IMR-90 (cell line): Measurements from ENCODE around the gene NUFIP2. TPM values are rescaled to one million over a fixed set of nuclear protein-coding genes. Genes with fewer than 3 reads are reported as not detected.
A peak's percentile ranks its signal among the peaks of the same experiment; 100 is the strongest.

ENCODE experiments used
- ATAC-seq: fragments of 200-7000 bp; cut with Tn5 transposase; 2 replicates; pipeline ENCODE4 v1.9.1; 2020; ENCODE audit warnings: low read depth, mild to moderate bottlenecking, moderate library complexity
- BruUV-seq: library from RNA; stranded (reverse); fragments of 400-500 nt; replicated peaks from 2 replicates; lab custom pipeline; 2021; lab: Mats Ljungman, UMichigan
- CTCF ChIA-PET: fragments of 300-600 bp; formaldehyde crosslinking; extraction: SDS; loops from one replicate; lab custom pipeline; 2021; ENCODE audit warnings: antibody characterized with exemption; lab: Yijun Ruan, JAX
- POLR2A ChIA-PET: fragments of 300-600 bp; sonication (Branson Sonifier 250); formaldehyde crosslinking; loops from one replicate; lab custom pipeline; 2022; ENCODE audit warnings: antibody characterized with exemption; ENCODE audit not compliant: unreplicated experiment; lab: Charles Lee
- DNase-seq: peaks from one replicate; pipeline ENCODE4 v3.0.0; 2013
- H2AFZ ChIP-seq: replicated peaks from 2 replicates; pipeline ENCODE3; 2013; ENCODE audit warnings: low read length, mild to moderate bottlenecking; ENCODE audit not compliant: poor library complexity
- H2AK5ac ChIP-seq: 2 replicates; pipeline ENCODE4 v1.6.1; 2013; ENCODE audit warnings: low read depth, low read length, inconsistent platforms
- H2AK9ac ChIP-seq: replicated peaks from 2 replicates; pipeline ENCODE3; 2013; ENCODE audit warnings: mild to moderate bottlenecking, low read depth, low read length, moderate library complexity; ENCODE audit not compliant: poor library complexity
- H2BK120ac ChIP-seq: 2 replicates; pipeline ENCODE4 v1.6.1; 2013; ENCODE audit warnings: low read depth, low read length, inconsistent platforms
- H2BK15ac ChIP-seq: 3 replicates; pipeline ENCODE4 v1.6.1; 2013; ENCODE audit warnings: low read depth, low read length, inconsistent platforms
- H2BK20ac ChIP-seq: 2 replicates; pipeline ENCODE4 v1.6.1; 2013; ENCODE audit warnings: low read depth, mild to moderate bottlenecking, inconsistent platforms, low read length, moderate library complexity
- H2BK5ac ChIP-seq: 2 replicates; pipeline ENCODE4 v1.6.1; 2013; ENCODE audit warnings: mild to moderate bottlenecking, low read depth, low read length, inconsistent platforms; ENCODE audit not compliant: poor library complexity, severe bottlenecking
- H3K14ac ChIP-seq: replicated peaks from 2 replicates; pipeline ENCODE4 v1.6.1; 2013; ENCODE audit warnings: low read depth, low read length, inconsistent platforms
- H3K18ac ChIP-seq: 2 replicates; pipeline ENCODE4 v1.6.1; 2013; ENCODE audit warnings: low read depth, low read length, control low read depth
- H3K23ac ChIP-seq: 2 replicates; pipeline ENCODE4 v1.6.1; 2013; ENCODE audit warnings: low read depth, low read length, inconsistent platforms
- H3K27ac ChIP-seq: 2 replicates; pipeline ENCODE4 v1.5.1; 2013; ENCODE audit warnings: mild to moderate bottlenecking, control low read depth, low read length; ENCODE audit not compliant: insufficient read depth
- H3K27me3 ChIP-seq: 2 replicates; pipeline ENCODE4 v1.6.1; 2013; ENCODE audit warnings: low read length; ENCODE audit not compliant: control insufficient read depth, insufficient read depth
- H3K36me3 ChIP-seq: 2 replicates; pipeline ENCODE4 v1.6.1; 2013; ENCODE audit warnings: low read length, mixed read lengths; ENCODE audit not compliant: control insufficient read depth, insufficient read depth
- H3K4ac ChIP-seq: 2 replicates; pipeline ENCODE4 v1.6.1; 2013; ENCODE audit warnings: low read depth, low read length, inconsistent platforms
- H3K4me1 ChIP-seq: 2 replicates; pipeline ENCODE4 v1.6.1; 2013; ENCODE audit warnings: low read length, mixed read lengths; ENCODE audit not compliant: control insufficient read depth, insufficient read depth
- H3K4me2 ChIP-seq: 2 replicates; pipeline ENCODE4 v1.6.1; 2013; ENCODE audit warnings: low read depth, mild to moderate bottlenecking, control low read depth, low read length, moderate library complexity
- H3K4me3 ChIP-seq: 2 replicates; pipeline ENCODE4 v1.5.1; 2013; ENCODE audit warnings: low read depth, mild to moderate bottlenecking, control low read depth, low read length, moderate library complexity; ENCODE audit not compliant: insufficient read depth
- H3K56ac ChIP-seq: 2 replicates; pipeline ENCODE4 v1.6.1; 2013; ENCODE audit warnings: low read length, inconsistent platforms; ENCODE audit not compliant: insufficient read depth; ENCODE audit errors: extremely low read depth
- H3K79me1 ChIP-seq, 2 experiments: 2 replicates each; pipeline ENCODE4 v1.6.1; 2013; ENCODE audit warnings: low read length in 2 of 2, inconsistent platforms in 1 of 2, low read depth in 1 of 2
- H3K9ac ChIP-seq: 2 replicates; pipeline ENCODE4 v1.6.1; 2013; ENCODE audit warnings: low read depth, low read length, control low read depth
- H3K9me1 ChIP-seq: 2 replicates; pipeline ENCODE4 v1.6.1; 2013; ENCODE audit warnings: low read length, inconsistent platforms; ENCODE audit not compliant: insufficient read depth
- H3K9me3 ChIP-seq: 2 replicates; pipeline ENCODE4 v1.6.1; 2013; ENCODE audit warnings: low read length; ENCODE audit not compliant: control insufficient read depth, insufficient read depth
- H4K20me1 ChIP-seq: 2 replicates; pipeline ENCODE4 v1.6.1; 2013; ENCODE audit warnings: low read length, inconsistent platforms; ENCODE audit not compliant: insufficient read depth
- H4K5ac ChIP-seq: 2 replicates; pipeline ENCODE4 v1.6.1; 2013; ENCODE audit warnings: mild to moderate bottlenecking, low read depth, low read length, control low read depth
- H4K8ac ChIP-seq, 2 experiments: 2 replicates each; pipeline ENCODE4 v1.6.1; 2013; ENCODE audit warnings: low read depth in 2 of 2, low read length in 2 of 2, control low read depth in 1 of 2, inconsistent platforms in 1 of 2
- H4K91ac ChIP-seq: 2 replicates; pipeline ENCODE4 v1.6.1; 2013; ENCODE audit warnings: low read depth, low read length, inconsistent platforms; ENCODE audit not compliant: insufficient read depth
- BHLHE40 ChIP-seq: fragments of 150-350 bp; IDR thresholded peaks from 2 replicates; pipeline ENCODE4 v1.6.1; 2016; ENCODE audit warnings: mild to moderate bottlenecking, low read depth, low read length
- CEBPB ChIP-seq: IDR thresholded peaks from 2 replicates; pipeline ENCODE4 v1.6.1; 2012; ENCODE audit warnings: low read depth, low read length, improper control_type of control experiment
- WGBS, 2 experiments: methylation state at CpG; one replicate each; pipeline versions ENCODE4 v1.1.5 to v1.1.7; 2013; ENCODE audit warnings: missing lambda C conversion rate in 2 of 2; ENCODE audit not compliant: insufficient read length in 1 of 2; ENCODE audit errors: extremely low coverage in 2 of 2; 5-methylcytosine and 5-hydroxymethylcytosine counted together
- dilution Hi-C: fragments of 300-500 bp; cut with HindIII; formaldehyde crosslinking; loops from one replicate; pipeline ENCODE4 v1.14.3; 2018; ENCODE audit warnings: low sequenced_read_pairs; ENCODE audit not compliant: unreplicated experiment
- in situ Hi-C: fragments of 300-500 bp; cut with MboI; formaldehyde crosslinking; loops from 3 replicates; pipeline ENCODE4 v1.14.3; 2019; ENCODE audit warnings: low sequenced_read_pairs, inconsistent platforms, mixed read lengths
- intact Hi-C: fragments of 100-400 bp; cut with micrococcal nuclease; formaldehyde crosslinking; loops from 2 replicates; pipeline ENCODE4 v1.10.0; 2022
- polyA plus RNA-seq, 3 experiments: library from polyadenylated mRNA; depleted of rRNA; stranded (reverse); fragments of >200 nt; gene quantifications; 2 replicates each; pipeline ENCODE4 v1.2.3, GENCODE V29; 2012; ENCODE audit warnings: low replicate concordance in 1 of 3
- total RNA-seq: library from RNA; depleted of rRNA; stranded (reverse); fragments of >200 nt; gene quantifications from 2 replicates; pipeline ENCODE4 v1.2.3, GENCODE V29; 2012

NUFIP2 gene
- total and polyA plus RNA-seq, 2 of the 4 experiments (the other 2 are of a cell fraction): 8.9 to 25.6 TPM

DNA sequence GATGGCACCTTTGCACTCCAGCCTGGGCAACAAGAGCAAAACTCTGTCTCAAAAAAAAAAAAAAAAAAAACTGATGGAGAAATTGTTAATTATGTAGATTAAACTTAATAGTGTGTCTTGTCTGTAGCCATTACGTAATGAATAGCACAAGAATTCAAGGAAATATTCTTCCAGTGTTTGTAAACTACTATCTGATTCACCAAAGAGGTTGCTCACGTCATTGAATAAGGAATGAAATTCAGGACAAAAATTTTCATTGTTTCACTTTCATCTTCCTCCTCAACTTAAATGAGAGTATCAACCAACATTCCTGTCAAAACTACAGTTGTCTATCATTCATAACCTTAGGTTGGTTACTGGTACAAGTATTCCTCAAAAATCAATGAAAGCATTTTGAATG is 83.1 kb downstream of the NUFIP2 start:
- H3K56ac ChIP-seq: no peak overlapping the region
- in situ Hi-C loops: no loop called here
- intact Hi-C loops: no loop called here
- H2AFZ ChIP-seq: no peak overlapping the region
- no peak overlapping the region for H2BK5ac ChIP-seq
- peak; percentile 73 for DNase-seq
- no peak overlapping the region for H3K9ac ChIP-seq
- no TSS peak for BruUV-seq
- no peaks in the 10 kb centered on the region for H3K9me3 ChIP-seq
- TF ChIP-seq CEBPB (peak; percentile 79), BHLHE40 (no peak)
- no peak overlapping the region for H2BK20ac ChIP-seq
- no peak overlapping the region for H3K4me3 ChIP-seq
- no peak overlapping the region for H4K5ac ChIP-seq
- H3K18ac ChIP-seq: no peak overlapping the region
- no peak overlapping the region for H4K91ac ChIP-seq
- H3K4me1 ChIP-seq: 0 out of 2 replicates have a peak, but pooled peaks cover 2% of the 10 kb centered on the region
- POLR2A ChIA-PET: no interaction called here
- no peak overlapping the region; a peak in 1 of 4 replicates for H4K8ac ChIP-seq
- H2BK120ac ChIP-seq: no peak overlapping the region
- no peak overlapping the region for H3K14ac ChIP-seq
- H2AK5ac ChIP-seq: no peak overlapping the region
- WGBS, 2 experiments: no CpG with 5 or more reads among the region's 2 CpGs
- H2BK15ac ChIP-seq: no peak overlapping the region
- H3K79me1 ChIP-seq: no peaks in the 10 kb centered on the region
- no peaks in the 10 kb centered on the region for H3K36me3 ChIP-seq
- H2AK9ac ChIP-seq: no peak overlapping the region
- no peak overlapping the region for H3K4ac ChIP-seq
- no peak overlapping the region for H3K23ac ChIP-seq
- peak overlapping the region; percentile 48; the same call in 1 of the 2 replicates for H3K4me2 ChIP-seq
- ATAC-seq: peak; percentile 83
- dilution Hi-C loops: no loop called here
- H3K27ac ChIP-seq: no peak overlapping the region
- peaks cover 12% of the 10 kb centered on the region for H3K9me1 ChIP-seq
- H3K27me3 ChIP-seq: 0 out of 2 replicates have a peak, but pooled peaks cover 2% of the 10 kb centered on the region
- CTCF ChIA-PET: interaction anchor here (1.0 kb wide), 1 partner anchor 66 kb away, joined by 3 read pairs; no protein-coding TSS in a partner anchor
- H4K20me1 ChIP-seq: no peaks in the 10 kb centered on the region
